ENCODE data around the gene BICRA.
A peak's percentile ranks its signal among the peaks of the same experiment; 100 is the strongest.

The BICRA gene

GRCh38 chr19:47601180-47601904 is 7.6 kb upstream of the BICRA start:
- DNase-seq, result no peak

DNA sequence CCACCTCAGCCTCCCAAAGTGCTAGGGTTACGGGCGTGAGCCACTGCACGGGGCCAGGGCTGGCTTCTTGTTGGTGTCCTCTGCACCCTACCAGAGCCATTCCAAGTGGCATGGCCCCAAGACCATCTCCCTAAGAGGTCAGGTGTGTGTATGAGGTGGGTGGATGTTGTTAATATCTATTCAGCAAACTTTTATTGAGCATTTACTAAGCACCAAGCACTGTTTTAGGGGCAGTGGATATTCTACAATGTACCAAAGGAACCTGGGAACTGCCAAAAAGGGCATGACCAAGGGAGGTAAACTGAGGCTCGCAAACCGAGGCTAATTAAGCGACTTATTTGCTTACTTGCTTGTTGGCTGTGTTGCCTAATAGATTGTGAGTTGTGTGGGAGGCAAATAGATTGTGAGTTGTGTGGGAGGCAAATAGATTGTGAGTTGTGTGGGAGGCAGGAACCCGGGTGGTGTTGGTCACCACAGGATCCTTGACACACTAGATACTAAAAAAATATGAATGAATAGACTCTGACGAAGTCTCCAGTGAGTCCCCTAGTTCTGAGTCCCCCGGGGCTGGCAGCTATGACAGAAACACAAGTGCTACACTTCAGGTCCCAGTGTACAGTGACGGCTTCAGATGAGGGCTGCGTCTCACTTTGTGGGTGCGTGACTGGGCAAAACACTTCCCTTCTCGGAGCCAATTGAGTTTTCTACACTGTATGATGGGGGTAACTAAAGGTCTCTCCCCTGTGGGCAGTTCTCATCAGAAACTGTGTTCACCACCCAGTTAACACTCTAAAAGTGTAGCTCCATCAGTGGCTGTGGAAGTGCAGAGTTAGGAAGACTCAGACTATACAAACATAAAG is 5.0 kb upstream of the BICRA start:
- DNase-seq, result peak in 1 of 2 donors; percentile 15

GRCh38 chr19:47607564-47608073 is 1.3 kb upstream of the BICRA start:
- DNase-seq, result no peak

DNA sequence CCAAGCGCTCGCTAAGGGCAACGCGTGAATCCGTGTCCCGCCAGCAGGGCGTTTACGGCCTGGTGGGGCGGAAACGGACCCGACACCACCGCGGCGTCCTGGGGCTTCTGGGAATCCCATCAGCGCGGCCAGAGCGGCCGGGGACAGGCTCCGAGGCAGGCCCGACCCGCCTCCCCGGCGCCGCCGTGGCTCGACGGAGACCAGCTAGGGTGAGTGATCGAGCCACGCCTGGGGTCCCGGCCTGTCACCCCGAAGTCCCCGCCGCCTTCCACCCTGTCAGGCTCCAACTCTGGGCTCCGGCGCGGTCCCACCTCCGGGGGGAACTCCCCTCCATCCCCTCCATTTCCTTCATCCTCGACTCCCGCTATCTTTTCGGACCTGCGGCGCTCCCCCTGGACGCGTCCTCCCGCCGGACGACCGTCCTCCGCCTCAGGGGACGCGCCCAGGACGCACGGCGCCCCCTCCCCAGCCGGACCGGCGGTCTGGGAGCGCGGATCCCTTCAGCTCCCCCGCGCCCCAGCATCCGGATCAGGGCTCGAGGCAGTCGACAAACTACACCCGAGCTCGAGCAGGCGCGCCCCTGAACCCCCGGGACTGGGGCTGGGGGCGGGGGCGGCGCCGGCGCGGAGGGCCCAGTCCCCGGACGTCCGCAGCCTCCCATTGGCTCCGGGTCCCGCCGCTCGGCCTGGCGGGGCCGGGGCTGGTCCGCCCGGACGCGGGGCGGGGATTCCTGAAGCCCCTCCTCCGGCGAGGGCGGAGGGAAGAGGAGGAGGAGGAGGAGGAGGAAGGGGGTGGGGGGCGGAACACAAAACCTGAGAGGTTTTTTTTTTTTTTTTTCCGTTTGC is 638 bp upstream of the BICRA start:
- peak; percentile 92 to 96 for DNase-seq

GRCh38 chr19:47609906-47610894 is 1.3 kb downstream of the BICRA start:
- peak; percentile 43 to 49 for DNase-seq

DNA sequence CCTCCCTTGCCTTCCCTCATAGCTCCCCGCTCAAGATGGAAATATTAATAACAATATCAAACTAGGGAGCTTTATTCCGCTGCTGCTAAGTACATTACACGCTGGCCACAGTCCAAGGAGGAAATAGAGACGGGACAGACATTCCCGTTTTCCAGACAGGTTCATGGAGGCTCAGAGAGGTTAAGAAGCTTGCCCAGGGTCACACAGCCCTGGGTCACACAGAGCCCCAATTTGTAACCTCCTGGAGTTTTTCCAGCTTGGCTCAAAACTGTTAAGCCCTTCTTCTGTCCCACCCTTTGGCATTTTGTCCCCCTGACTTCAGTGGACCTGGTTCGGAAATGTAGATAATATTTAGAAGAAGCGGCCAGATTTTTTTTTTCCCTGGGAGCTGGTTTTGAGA is 2.0 kb downstream of the BICRA start:
- no peak for DNase-seq

GRCh38 chr19:47613165-47614020 is 4.5 kb downstream of the BICRA start:
- no peak for DNase-seq

DNA sequence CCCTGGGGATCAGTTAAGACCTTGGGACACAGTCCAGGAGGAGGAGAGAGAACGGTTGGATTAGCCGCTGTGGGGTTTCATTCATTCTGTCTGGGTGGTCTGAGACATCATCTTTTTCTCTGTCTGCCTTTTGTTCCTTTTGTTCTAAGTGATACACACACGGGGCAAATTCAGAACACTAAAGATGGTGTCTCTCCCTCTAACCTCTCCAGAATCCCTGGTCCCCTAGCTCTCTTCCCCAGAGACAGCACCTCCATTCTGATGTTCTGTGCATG is 5.0 kb downstream of the BICRA start:
- no peak for DNase-seq

DNA sequence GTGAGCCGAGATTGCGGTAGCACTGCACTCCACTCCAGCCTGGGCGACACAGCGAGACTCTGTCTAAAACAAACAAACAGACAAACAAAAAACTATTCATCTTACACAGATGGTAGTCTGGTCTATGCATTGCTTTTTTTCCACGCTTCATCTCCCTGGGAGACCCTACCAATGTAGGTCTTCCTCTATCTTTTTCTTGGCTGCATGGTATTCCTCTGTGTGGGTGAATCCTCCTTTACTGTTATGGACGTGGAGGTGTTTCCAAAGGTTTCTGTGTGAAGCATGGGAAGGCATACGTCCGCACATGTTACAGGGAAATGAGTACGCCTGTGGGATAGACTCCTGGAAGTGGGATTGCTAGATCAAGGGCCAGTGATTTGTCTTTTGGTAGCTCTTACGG is 5.6 kb downstream of the BICRA start:
- DNase-seq, result no peak

GRCh38 chr19:47615230-47615629 is 6.3 kb downstream of the BICRA start:
- DNase-seq, result no peak

DNA sequence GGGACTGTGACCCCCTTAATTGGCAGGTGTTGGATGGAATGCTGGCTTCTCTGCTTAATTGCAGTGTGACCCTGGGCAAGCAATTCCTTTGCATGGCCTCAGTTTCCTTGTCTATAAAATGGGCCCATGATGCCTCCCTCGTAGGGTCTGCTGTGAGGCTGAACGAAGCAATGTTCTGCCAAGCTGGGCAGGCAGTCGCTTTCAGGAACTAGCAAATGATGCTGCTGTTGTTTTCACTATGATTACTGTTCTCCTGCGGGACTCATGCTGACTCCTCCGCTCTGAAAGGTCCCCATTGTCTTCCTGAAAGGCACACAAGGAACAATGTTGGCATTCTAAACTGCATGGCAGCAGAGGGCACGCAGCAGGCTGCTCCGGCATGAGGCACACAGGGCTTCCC is 6.8 kb downstream of the BICRA start:
- DNase-seq, result no peak

- no peak for DNase-seq
These were observed 9.8 kb downstream of the BICRA start for GRCh38 chr19:47618771-47619170.

- no peak for DNase-seq
These were observed 10.8 kb downstream of the BICRA start for GRCh38 chr19:47619763-47620162.

DNA sequence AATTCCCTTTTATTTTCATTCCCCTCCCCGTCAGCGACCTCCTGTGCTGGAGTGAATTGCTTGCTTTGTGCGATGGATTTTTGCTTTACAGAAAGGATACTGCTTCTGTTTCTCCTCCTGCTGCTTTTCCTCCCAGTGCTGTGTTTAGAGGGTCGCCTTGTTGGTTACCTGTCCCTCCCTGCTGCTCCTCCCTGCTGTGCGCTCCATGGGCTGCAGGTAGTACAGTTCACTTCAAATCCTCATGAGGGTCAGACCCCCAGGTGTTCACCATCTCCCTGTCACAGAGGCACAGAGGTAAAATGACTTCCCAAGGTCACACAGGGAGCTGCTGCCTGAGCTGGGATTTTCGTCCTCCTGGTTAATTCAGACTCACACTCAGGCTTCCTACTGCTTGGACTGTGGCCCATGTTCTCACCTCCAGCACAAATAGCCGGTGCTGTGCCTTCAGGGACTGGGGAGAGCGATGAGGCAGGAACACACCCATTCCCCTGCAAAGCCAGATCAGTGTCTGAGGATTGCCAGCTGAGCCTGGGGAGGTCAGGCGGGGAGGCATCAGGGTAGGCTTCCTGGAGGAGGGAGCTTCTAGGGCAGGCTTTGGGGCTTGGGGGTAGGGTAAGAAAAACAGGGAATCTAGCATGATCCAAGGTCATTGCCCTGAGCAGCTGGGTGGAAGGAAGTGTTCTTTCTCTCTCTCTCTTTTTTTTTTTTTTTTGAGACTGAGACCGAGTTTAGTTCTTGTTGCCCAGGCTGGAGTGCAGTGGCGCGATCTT is 14.4 kb downstream of the BICRA start:
- DNase-seq, result no peak

DNA sequence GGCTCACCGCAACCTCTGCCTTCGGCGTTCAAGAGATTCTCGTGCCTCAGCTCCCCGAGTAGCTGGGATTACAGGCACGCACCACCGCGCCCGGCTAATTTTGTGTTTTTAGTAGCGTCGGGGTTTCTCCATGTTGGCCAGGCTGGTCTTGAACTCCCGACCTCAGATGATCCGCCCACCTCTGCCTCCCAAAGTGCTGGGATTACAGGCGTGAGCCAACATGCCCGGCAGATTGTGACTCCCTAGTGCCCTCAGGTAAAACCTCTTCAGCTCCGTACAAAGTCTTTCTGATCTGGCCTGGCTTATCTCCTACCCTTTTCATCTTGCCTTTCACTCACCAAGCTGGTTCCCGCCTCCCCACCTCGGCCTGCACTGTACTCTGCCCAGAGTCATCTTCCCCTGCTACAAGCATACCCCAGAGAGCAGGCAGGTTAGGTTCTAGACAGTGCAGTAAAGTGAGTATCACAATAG is 15.0 kb downstream of the BICRA start:
- no peak for DNase-seq

- no peak for DNase-seq
These were observed 16.7 kb downstream of the BICRA start for GRCh38 chr19:47625650-47626049.

DNA sequence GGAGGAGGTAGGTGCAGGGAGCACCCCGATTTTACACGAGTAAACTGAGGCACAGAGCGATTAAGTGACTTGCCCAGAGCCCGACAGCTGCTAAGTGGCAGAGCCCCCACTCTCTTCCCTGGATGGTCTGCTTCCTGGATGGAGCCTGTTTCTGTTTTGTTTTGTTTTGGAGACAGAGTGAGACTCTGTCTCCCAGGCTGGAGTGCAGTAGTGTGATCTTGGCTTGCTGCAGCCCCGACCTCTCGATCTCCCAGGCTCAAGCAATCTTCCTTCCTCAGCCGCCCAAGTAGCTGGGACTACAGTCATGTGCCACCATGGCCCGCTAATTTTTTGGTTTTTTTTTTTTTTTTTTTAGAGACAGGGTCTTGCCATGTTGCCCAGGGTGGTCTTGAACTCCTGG is 17.3 kb downstream of the BICRA start:
- no peak for DNase-seq

DNA sequence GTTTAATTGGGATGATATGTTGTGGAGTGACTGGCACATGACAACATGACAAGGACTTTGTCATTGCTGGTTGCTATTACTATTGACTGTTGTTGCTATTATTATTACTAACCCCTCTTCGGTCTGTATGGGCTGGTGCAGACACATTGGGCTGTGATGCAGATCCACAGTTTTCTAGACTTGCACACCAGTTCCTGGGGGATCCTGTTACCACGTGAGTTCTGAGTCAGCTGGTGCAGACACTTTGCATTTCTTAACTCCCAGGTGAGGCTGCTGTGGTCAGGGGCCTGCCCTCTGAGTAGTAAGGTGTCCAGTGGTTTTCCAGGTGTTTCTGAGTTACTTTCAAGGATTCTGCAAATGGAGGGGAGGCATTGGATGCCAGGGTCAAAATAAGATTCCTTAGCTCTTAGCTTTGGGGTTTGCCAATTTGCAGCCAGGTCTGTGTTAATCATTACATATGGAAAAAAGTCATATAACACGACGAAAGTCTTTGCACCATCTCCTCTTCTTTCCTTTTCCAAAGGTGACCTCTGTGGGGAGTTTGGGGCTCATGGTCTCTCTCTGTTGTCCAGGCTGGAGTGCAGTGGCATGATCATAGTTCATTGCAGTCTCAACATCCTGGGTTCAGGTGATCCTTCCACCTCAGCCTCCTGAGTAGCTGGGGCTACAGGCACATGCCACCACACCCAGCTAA is 19.3 kb downstream of the BICRA start:
- DNase-seq, result no peak

- no peak for DNase-seq
These were observed 21.7 kb downstream of the BICRA start for GRCh38 chr19:47630594-47630993.

Measured in activated CD4-positive, alpha-beta T cell treated with anti-CD3 and anti-CD28 coated beads for 4 hours (primary cell).